Measurements from ENCODE around the gene LEMD1. TPM values are rescaled to one million over a fixed set of nuclear protein-coding genes. Genes with fewer than 3 reads are reported as not detected.

Gene LEMD1
- total RNA-seq, 1 experiment from 2014 or later = 26.3 TPM

GRCh38 chr1:205444931-205445645, 23.2 kb upstream of the LEMD1 start (continued):
- TF ChIP-seq ZNF423 (CRISPR knock-in tag; IDR thresholded peaks at IDR 0.05) = no peak

GRCh38 chr1:205444300-205444930, 22.6 kb upstream of the LEMD1 start:
- Mint-ChIP-seq H3K4me3 (peak overlapping the region; percentile 49), H3K27ac (peak overlapping the region; percentile 97), H3K27me3 (ENCODE audit: low read depth) (peaks cover 7% of the 10 kb centered on the region), H3K4me1 (peaks cover 95% of the 10 kb centered on the region), H3K36me3 (no peaks in the 10 kb centered on the region), H3K9me3 (no peaks in the 10 kb centered on the region)
- TF ChIP-seq MYBL2 (CRISPR knock-in tag; IDR thresholded peaks at IDR 0.05) (peak; percentile 47; the same call in 1 of the 2 replicates), KAT7 (CRISPR knock-in tag; IDR thresholded peaks at IDR 0.05; ENCODE audit: borderline replicate concordance) (0 out of 2 replicates have a peak, but pooled peaks have one; percentile 52), FOXP1 (CRISPR knock-in tag; IDR thresholded peaks at IDR 0.05; ENCODE audit: borderline replicate concordance) (0 out of 2 replicates have a peak, but pooled peaks have one; percentile 47), ELF4 (CRISPR knock-in tag; IDR thresholded peaks at IDR 0.05; ENCODE audit: low read depth) (no peak), GRHL2 (CRISPR knock-in tag; IDR thresholded peaks at IDR 0.05; ENCODE audit: insufficient replicate concordance, severe bottlenecking) (no peak), NFYB (CRISPR knock-in tag; conservative IDR thresholded peaks at IDR 0.05; ENCODE audit: low read depth) (no peak), HMGXB4 (CRISPR knock-in tag; IDR thresholded peaks at IDR 0.05) (0 out of 2 replicates have a peak, but pooled peaks have one; percentile 15), E2F5 (CRISPR knock-in tag; IDR thresholded peaks at IDR 0.05) (no peak), STAT6 (CRISPR knock-in tag; conservative IDR thresholded peaks at IDR 0.05; ENCODE audit: low read depth) (no peak), ZNF425 (CRISPR knock-in tag; conservative IDR thresholded peaks at IDR 0.05) (no peak)
- CTCF ChIA-PET = interaction anchor here (0.6 to 10.6 kb wide), 19 partner anchors 8 to 1186 kb away, joined by 3 to 210 read pairs (median 5); partner anchors contain the start of gene BLACAT1
- DNase-seq (ENCODE audit: low spot score) (no peak), ATAC-seq (no peak)
- POLR2A ChIA-PET = interaction anchor here (0.6 to 2.3 kb wide), 8 partner anchors 8 to 144 kb away, joined by 3 to 48 read pairs (median 5); partner anchors contain the start of gene BLACAT1
